Vagina (tissue), 2 donors: Measurements from ENCODE around the gene LRRC72.

Source experiments
- POLR2AphosphoS5 ChIP-seq, 2 donors: sonication (generic); formaldehyde crosslinking; IDR thresholded peaks; one replicate each; pipeline ENCODE4 v1.9.0; 2017; ENCODE audit warnings: antibody characterized with exemption in 2 of 2, mild to moderate bottlenecking in 2 of 2, low read depth in 1 of 2; ENCODE audit not compliant: insufficient read depth in 1 of 2
- TF ChIP-seq, protein P1 (sequence below), 3 experiments: fragments of 450-650 bp in 2 of 3; fragments of 200-600 bp in 1 of 3; sonication (generic) in 1 of 3; IDR thresholded peaks; one replicate each; pipeline ENCODE4 v1.5.1; 2017 to 2019; ENCODE audit warnings: antibody characterized with exemption in 3 of 3, mild to moderate bottlenecking in 2 of 3, moderate library complexity in 2 of 3

DNA sequence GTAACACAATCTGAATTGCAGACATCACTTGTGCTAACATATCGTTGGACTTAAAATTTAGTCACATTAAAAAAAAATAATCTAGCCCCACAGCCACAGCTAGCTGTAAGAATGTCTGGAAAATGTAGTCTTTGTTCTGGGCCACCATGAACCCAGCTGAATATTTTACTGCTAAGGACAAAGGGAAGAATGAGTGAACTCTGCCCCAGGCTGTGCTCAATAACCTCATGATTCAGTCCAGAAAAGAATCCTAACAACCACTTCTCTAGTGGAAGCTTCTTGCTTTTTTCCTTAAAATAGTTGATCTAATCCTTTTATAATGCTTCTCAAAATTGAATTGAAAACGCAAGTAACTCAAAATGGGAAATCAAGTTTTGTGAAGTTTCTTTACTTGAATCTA is 35.5 kb upstream of the LRRC72 start:
- TF ChIP-seq POLR2AphosphoS5 (IDR thresholded peaks at IDR 0.05; ENCODE audit: insufficient read depth in 1 of 2, low read depth in 1 of 2) = no peak
- TF ChIP-seq, protein P1, sequence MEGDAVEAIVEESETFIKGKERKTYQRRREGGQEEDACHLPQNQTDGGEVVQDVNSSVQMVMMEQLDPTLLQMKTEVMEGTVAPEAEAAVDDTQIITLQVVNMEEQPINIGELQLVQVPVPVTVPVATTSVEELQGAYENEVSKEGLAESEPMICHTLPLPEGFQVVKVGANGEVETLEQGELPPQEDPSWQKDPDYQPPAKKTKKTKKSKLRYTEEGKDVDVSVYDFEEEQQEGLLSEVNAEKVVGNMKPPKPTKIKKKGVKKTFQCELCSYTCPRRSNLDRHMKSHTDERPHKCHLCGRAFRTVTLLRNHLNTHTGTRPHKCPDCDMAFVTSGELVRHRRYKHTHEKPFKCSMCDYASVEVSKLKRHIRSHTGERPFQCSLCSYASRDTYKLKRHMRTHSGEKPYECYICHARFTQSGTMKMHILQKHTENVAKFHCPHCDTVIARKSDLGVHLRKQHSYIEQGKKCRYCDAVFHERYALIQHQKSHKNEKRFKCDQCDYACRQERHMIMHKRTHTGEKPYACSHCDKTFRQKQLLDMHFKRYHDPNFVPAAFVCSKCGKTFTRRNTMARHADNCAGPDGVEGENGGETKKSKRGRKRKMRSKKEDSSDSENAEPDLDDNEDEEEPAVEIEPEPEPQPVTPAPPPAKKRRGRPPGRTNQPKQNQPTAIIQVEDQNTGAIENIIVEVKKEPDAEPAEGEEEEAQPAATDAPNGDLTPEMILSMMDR (IDR thresholded peaks at IDR 0.05) = no peak
